ENCODE data around the gene MOB3B. TPM values are rescaled to one million over a fixed set of nuclear protein-coding genes. Genes with fewer than 3 reads are reported as not detected.
A peak's percentile ranks its signal among the peaks of the same experiment; 100 is the strongest.

MOB3B gene
- total and polyA plus RNA-seq, 7 experiments from 2014 or later = 0.07 to 1.8 (median 0.72) TPM; not detected in 1

DNA sequence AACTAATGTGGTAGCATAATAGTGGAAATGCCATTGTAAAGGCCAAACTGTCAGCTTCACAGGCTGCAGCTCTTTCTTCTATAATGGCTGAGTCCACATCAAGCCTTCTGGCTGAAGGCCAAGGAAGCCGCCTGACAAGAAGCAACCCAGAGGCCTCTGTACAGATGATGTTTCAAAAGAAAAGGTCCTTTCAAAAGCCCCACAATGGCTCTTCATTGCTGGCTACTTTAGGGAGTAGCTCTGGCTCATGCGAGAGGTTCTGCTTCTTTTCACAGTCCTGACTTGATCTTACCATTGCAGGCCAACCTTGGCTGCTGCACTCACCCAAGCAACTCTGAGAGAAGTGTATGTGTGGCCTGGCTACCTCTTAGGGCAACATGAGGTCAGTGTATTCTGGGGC, 178.2 kb downstream of the MOB3B start:
- ATAC-seq (no peak), DNase-seq (no peak)
- H3K4me1 Mint-ChIP-seq = peaks cover 0 to 51% (median 8%) of the 10 kb centered on the region in 7 donors
- H3K36me3 Mint-ChIP-seq = peaks cover 0 to 12% (median 0%) of the 10 kb centered on the region in 5 donors
- Histone ChIP-seq H3K27ac (ENCODE audit: low read depth, low read length) (no peak overlapping the region), H3K9me3 (ENCODE audit: control insufficient read depth in 2 of 3, low read length in 3 of 3) (no peaks in the 10 kb centered on the region), H3K27me3 (ENCODE audit: control insufficient read depth in 2 of 2, insufficient read depth in 2 of 2, low read length in 2 of 2) (no peaks in the 10 kb centered on the region), H3K4me1 (ENCODE audit: control insufficient read depth in 2 of 2, insufficient read depth in 2 of 2, low read length in 2 of 2) (no peaks in the 10 kb centered on the region), H3K4me3 (ENCODE audit: low read length) (no peak overlapping the region), H3K36me3 (ENCODE audit: control insufficient read depth in 2 of 3, insufficient read depth in 3 of 3, low read length in 3 of 3) (no peaks in the 10 kb centered on the region)
- ChIA-PET POLR2A (no interaction called here), CTCF (no interaction called here)
- intact Hi-C loops (cut with micrococcal nuclease) = loop anchor here in 1 of 2 donors (5.0 kb wide), 1 partner anchor 176 kb away; the partner anchor contains the start of gene MOB3B
- H3K27ac Mint-ChIP-seq = no peak overlapping the region
- no peaks in the 10 kb centered on the region for H3K27me3 Mint-ChIP-seq
- no peaks in the 10 kb centered on the region for H3K9me3 Mint-ChIP-seq
- no peak overlapping the region for H3K4me3 Mint-ChIP-seq

DNA sequence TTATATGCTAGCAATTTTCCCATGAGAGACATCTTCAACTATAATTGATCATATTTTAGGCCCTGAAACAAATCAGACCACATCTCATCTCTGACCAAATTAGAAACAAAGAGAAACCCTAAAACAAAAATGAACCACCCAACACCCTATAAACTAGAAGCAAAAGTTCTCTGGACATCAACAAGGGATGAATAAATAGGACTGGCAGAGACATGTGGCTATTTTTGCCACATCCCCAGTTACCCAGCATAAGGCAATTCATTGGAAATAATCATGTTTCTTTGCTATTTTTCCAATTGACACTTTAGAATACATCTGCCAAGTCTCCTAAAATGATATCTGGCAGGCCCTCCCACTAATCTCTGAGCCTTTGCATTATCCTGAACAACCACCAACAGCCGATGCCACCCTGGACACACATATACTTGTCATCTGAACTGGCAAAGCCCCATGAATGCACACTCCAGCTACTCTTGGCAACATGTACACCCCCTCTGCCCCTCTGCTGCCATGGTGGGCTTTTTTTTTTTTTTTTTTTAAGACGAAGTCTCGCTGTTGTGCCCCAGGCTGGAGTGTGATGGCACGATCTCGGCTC, 179.1 kb downstream of the MOB3B start:
- Histone ChIP-seq H3K36me3 (ENCODE audit: control insufficient read depth in 2 of 3, insufficient read depth in 3 of 3, low read length in 3 of 3) (no peaks in the 10 kb centered on the region), H3K9me3 (ENCODE audit: control insufficient read depth in 2 of 3, low read length in 3 of 3) (no peaks in the 10 kb centered on the region), H3K4me3 (ENCODE audit: low read length) (no peak overlapping the region), H3K4me1 (ENCODE audit: control insufficient read depth in 2 of 2, insufficient read depth in 2 of 2, low read length in 2 of 2) (no peaks in the 10 kb centered on the region), H3K27me3 (ENCODE audit: control insufficient read depth in 2 of 2, insufficient read depth in 2 of 2, low read length in 2 of 2) (no peaks in the 10 kb centered on the region), H3K27ac (ENCODE audit: low read depth, low read length) (no peak overlapping the region)
- DNase-seq (no peak), ATAC-seq (no peak)
- H3K4me3 Mint-ChIP-seq = no peak overlapping the region
- no peak overlapping the region for H3K27ac Mint-ChIP-seq
- ChIA-PET CTCF (no interaction called here), POLR2A (no interaction called here)
- peaks cover 0 to 48% (median 8%) of the 10 kb centered on the region in 7 donors for H3K4me1 Mint-ChIP-seq
- no peaks in the 10 kb centered on the region for H3K9me3 Mint-ChIP-seq
- H3K36me3 Mint-ChIP-seq = peaks cover 0 to 12% (median 0%) of the 10 kb centered on the region in 5 donors
- H3K27me3 Mint-ChIP-seq = no peaks in the 10 kb centered on the region
- intact Hi-C loops (cut with micrococcal nuclease) = loop anchor here in 1 of 2 donors (5.0 kb wide), 1 partner anchor 177 kb away; the partner anchor contains the start of gene MOB3B

DNA sequence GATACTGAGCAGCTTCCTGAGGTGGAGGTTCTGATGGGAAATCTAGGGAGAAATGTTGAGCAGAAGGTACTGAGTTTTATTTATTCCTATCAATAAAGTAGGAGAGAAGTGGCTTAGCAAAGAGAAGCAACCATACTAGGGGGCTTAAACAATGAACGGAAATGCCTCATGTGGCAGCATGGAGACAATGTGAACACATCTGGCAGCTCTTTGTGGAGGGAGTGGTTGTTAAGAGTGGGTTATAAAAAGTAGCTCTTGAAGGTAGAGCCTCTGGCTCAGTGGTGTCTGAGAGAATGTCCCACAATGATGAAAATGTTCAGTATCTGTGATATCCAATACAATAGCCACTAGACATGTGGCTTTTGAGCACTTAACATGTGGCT, 179.9 kb downstream of the MOB3B start:
- Mint-ChIP-seq H3K27me3 (no peaks in the 10 kb centered on the region), H3K27ac (no peak overlapping the region), H3K4me1 (peaks cover 0 to 48% (median 8%) of the 10 kb centered on the region in 7 donors), H3K4me3 (no peak overlapping the region), H3K36me3 (peaks cover 0 to 10% (median 0%) of the 10 kb centered on the region in 5 donors), H3K9me3 (no peaks in the 10 kb centered on the region)
- ATAC-seq (no peak), DNase-seq (no peak)
- intact Hi-C loops (cut with micrococcal nuclease) = loop anchor here in 1 of 2 donors (5.0 kb wide), 1 partner anchor 178 kb away; the partner anchor contains the start of gene MOB3B
- POLR2A ChIA-PET = no interaction called here
- Histone ChIP-seq H3K27ac (ENCODE audit: low read depth, low read length) (no peak overlapping the region), H3K27me3 (ENCODE audit: control insufficient read depth in 2 of 2, insufficient read depth in 2 of 2, low read length in 2 of 2) (no peaks in the 10 kb centered on the region), H3K4me1 (ENCODE audit: control insufficient read depth in 2 of 2, insufficient read depth in 2 of 2, low read length in 2 of 2) (no peaks in the 10 kb centered on the region), H3K36me3 (ENCODE audit: control insufficient read depth in 2 of 3, insufficient read depth in 3 of 3, low read length in 3 of 3) (no peaks in the 10 kb centered on the region), H3K4me3 (ENCODE audit: low read length) (no peak overlapping the region), H3K9me3 (ENCODE audit: control insufficient read depth in 2 of 3, low read length in 3 of 3) (no peaks in the 10 kb centered on the region)
- CTCF ChIA-PET = no interaction called here

DNA sequence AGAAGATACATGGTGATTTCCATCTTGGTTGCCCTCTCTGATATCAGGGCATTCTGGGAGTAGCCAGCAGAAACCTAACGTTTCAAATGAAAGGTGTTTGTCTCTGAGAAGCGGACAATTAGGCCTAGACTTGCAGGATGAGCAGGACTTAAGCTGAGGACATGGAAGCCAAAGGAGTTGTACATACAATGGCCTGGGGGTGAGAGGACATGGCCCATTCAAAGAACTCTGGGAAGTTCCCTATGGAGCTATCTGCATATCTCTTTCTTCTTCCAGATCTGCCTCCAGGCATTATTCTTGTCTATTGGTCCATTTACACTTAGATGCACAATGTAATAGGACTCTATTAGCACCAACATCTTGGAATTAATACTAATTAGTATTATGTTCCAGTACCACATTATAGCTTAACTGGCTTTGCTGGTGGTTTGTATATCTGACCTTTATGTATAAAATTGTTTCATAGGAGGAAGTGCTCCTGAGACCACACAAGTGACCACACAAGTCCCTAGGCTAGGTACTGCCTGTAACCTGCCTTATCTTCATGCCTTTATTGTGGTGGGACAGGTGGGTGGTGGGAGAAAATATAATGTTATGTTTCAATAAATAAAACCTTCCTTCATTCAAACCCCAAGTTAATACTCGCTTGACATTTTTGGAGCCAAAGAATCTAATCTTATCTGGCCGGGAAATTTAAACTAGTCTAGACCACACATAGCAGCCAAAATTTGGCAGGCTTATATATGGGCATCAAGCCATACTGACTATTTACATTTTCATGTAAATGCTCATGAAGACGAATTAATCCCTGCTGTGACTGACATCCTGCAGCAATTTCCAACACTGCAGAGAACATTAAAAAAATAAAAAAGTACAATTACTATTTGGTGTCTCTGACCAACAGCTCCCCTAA, 180.6 kb downstream of the MOB3B start:
- no peaks in the 10 kb centered on the region for H3K27me3 Mint-ChIP-seq
- no peaks in the 10 kb centered on the region for H3K9me3 Mint-ChIP-seq
- intact Hi-C loops (cut with micrococcal nuclease) = no loop called here
- peaks cover 0 to 9% (median 0%) of the 10 kb centered on the region in 5 donors for H3K36me3 Mint-ChIP-seq
- H3K4me3 Mint-ChIP-seq = no peak overlapping the region
- no peak for ATAC-seq
- ChIA-PET POLR2A (no interaction called here), CTCF (no interaction called here)
- no peak overlapping the region for H3K27ac Mint-ChIP-seq
- no peak for DNase-seq
- Histone ChIP-seq H3K27me3 (ENCODE audit: control insufficient read depth in 2 of 2, insufficient read depth in 2 of 2, low read length in 2 of 2) (no peaks in the 10 kb centered on the region), H3K27ac (ENCODE audit: low read depth, low read length) (no peak overlapping the region), H3K36me3 (ENCODE audit: control insufficient read depth in 2 of 3, insufficient read depth in 3 of 3, low read length in 3 of 3) (no peaks in the 10 kb centered on the region), H3K4me3 (ENCODE audit: low read length) (no peak overlapping the region), H3K4me1 (ENCODE audit: control insufficient read depth in 2 of 2, insufficient read depth in 2 of 2, low read length in 2 of 2) (no peaks in the 10 kb centered on the region), H3K9me3 (ENCODE audit: control insufficient read depth in 2 of 3, low read length in 3 of 3) (no peaks in the 10 kb centered on the region)
- H3K4me1 Mint-ChIP-seq = peaks cover 0 to 44% (median 8%) of the 10 kb centered on the region in 7 donors

DNA sequence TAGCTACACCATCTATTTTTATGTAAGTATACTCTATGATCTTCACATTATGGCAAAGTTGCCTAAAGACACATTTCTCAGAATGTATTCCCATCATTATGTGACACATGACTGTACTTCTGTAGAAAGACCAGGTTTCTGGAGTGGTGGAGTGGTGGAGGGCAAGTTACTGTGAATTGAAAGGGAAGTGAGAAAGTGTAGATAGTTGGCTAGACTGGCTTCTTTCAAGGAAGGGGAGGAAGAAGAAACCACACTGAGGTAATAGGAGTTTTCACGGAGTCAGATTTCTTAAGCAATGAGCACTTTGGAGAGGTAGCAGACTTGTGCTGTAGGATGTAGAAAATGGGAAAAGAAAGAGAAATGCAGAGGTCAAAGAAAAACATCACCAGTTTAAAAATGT, 181.7 kb downstream of the MOB3B start:
- intact Hi-C loops (cut with micrococcal nuclease) = no loop called here
- no peak for DNase-seq

DNA sequence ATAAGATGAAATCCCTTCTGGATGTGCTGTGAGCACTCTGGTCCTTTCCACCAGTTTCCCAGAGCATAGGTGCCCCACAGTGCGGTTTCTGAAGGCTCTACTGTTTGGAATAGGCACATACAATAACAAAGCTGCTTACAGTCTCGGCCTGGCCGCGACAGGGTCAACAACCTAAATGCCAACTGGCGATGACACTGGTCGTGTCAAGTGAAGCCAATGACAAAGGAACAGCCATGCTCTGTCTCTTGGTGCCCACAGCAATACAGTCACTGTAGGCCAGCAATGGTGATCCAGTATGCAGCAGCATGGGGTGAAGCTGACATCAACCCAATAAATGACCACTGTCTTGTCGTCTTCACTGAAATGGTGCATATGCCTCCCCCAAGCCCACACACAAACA, 184.8 kb downstream of the MOB3B start:
- no peaks in the 10 kb centered on the region for H3K27me3 ChIP-seq (ENCODE audit: control insufficient read depth in 2 of 2, insufficient read depth in 2 of 2, low read length in 2 of 2)
- ATAC-seq = no peak
- CTCF ChIA-PET = no interaction called here
- peaks cover 0 to 4% (median 0%) of the 10 kb centered on the region in 11 donors for H3K9me3 Mint-ChIP-seq
- POLR2A ChIA-PET = no interaction called here
- H3K9me3 ChIP-seq (ENCODE audit: control insufficient read depth in 2 of 3, low read length in 3 of 3) = no peaks in the 10 kb centered on the region
- H3K27ac Mint-ChIP-seq = no peak overlapping the region
- peaks cover 0 to 11% (median 0%) of the 10 kb centered on the region in 7 donors for H3K4me1 Mint-ChIP-seq
- intact Hi-C loops (cut with micrococcal nuclease) = no loop called here
- no peak for DNase-seq
- H3K36me3 Mint-ChIP-seq = peaks cover 0 to 5% (median 0%) of the 10 kb centered on the region in 5 donors
- H3K4me3 ChIP-seq (ENCODE audit: low read length) = no peak overlapping the region
- H3K27me3 Mint-ChIP-seq = peaks cover 0 to 3% (median 0%) of the 10 kb centered on the region in 5 donors
- no peak overlapping the region for H3K27ac ChIP-seq (ENCODE audit: low read depth, low read length)
- no peaks in the 10 kb centered on the region for H3K4me1 ChIP-seq (ENCODE audit: control insufficient read depth in 2 of 2, insufficient read depth in 2 of 2, low read length in 2 of 2)
- H3K4me3 Mint-ChIP-seq = no peak overlapping the region
- no peaks in the 10 kb centered on the region for H3K36me3 ChIP-seq (ENCODE audit: control insufficient read depth in 2 of 3, insufficient read depth in 3 of 3, low read length in 3 of 3)

More for the DNA sequence above, 181.7 kb downstream of the MOB3B start:
- H3K9me3 Mint-ChIP-seq = peaks cover 0 to under 1% (median 0%) of the 10 kb centered on the region in 11 donors
- peaks cover 0 to 33% (median 6%) of the 10 kb centered on the region in 7 donors for H3K4me1 Mint-ChIP-seq
- ATAC-seq = peak; percentile 29
- no peak overlapping the region for H3K27ac ChIP-seq (ENCODE audit: low read depth, low read length)
- ChIA-PET CTCF (no interaction called here), POLR2A (no interaction called here)
- peaks cover 0 to 3% (median 0%) of the 10 kb centered on the region in 5 donors for H3K27me3 Mint-ChIP-seq
- H3K36me3 Mint-ChIP-seq = peaks cover 0 to 11% (median 0%) of the 10 kb centered on the region in 5 donors
- no peaks in the 10 kb centered on the region for H3K4me1 ChIP-seq (ENCODE audit: control insufficient read depth in 2 of 2, insufficient read depth in 2 of 2, low read length in 2 of 2)
- peak overlapping the region in 1 of 10 donors; percentile 6 for H3K4me3 Mint-ChIP-seq
- H3K36me3 ChIP-seq (ENCODE audit: control insufficient read depth in 2 of 3, insufficient read depth in 3 of 3, low read length in 3 of 3) = no peaks in the 10 kb centered on the region
- H3K27ac Mint-ChIP-seq = no peak overlapping the region
- H3K9me3 ChIP-seq (ENCODE audit: control insufficient read depth in 2 of 3, low read length in 3 of 3) = no peaks in the 10 kb centered on the region
- H3K27me3 ChIP-seq (ENCODE audit: control insufficient read depth in 2 of 2, insufficient read depth in 2 of 2, low read length in 2 of 2) = no peaks in the 10 kb centered on the region
- H3K4me3 ChIP-seq (ENCODE audit: low read length) = no peak overlapping the region
